HG03432 (cell line): ENCODE measurements around the gene RAB8B.

Source experiments
- ATAC-seq: cut with Tn5 transposase; IDR thresholded peaks from one replicate; pipeline ENCODE4 v1.9.1; 2021; ENCODE audit warnings: mild to moderate bottlenecking, moderate library complexity; ENCODE audit not compliant: unreplicated experiment

The RAB8B gene

GRCh38 chr15:63301088-63301487 lies 111.7 kb downstream of the RAB8B start:
- ATAC-seq: no peak

GRCh38 chr15:63305260-63305659 lies 115.9 kb downstream of the RAB8B start:
- ATAC-seq: no peak

GRCh38 chr15:63306492-63307073 lies 117.2 kb downstream of the RAB8B start:
- no peak for ATAC-seq

GRCh38 chr15:63308491-63308890 lies 119.1 kb downstream of the RAB8B start:
- no peak for ATAC-seq

GRCh38 chr15:63308947-63309346 lies 119.5 kb downstream of the RAB8B start:
- no peak for ATAC-seq

- ATAC-seq: no peak
Observed at GRCh38 chr15:63310646-63311045, 121.2 kb downstream of the RAB8B start.

- no peak for ATAC-seq
Observed at GRCh38 chr15:63312286-63312685, 122.9 kb downstream of the RAB8B start.

GRCh38 chr15:63313825-63314224 lies 124.4 kb downstream of the RAB8B start:
- ATAC-seq: no peak

- ATAC-seq: no peak
Observed at GRCh38 chr15:63314409-63314808, 125.0 kb downstream of the RAB8B start.
